ENCODE measurements around the gene CALY.
A peak's percentile ranks its signal among the peaks of the same experiment; 100 is the strongest.

The CALY gene

GRCh38 chr10:133309100-133309719, 27.5 kb downstream of the CALY start:
- ATAC-seq = peak; percentile 73 to 76

- ATAC-seq = peak; percentile 76 to 81
Measured at GRCh38 chr10:133308421-133309099, 28.1 kb downstream of the CALY start, which contains the start of the genes TUBGCP2 and ZNF511. Gene TUBGCP2, minus strand, starts transcription at chr10:133308872. Its CDS starts 5,931 bp downstream, at chr10:133302941. Gene ZNF511, plus strand, starts transcription at chr10:133308914. Its CDS starts 30 bp downstream, at chr10:133308944.

GRCh38 chr10:133307776-133308420, 28.8 kb downstream of the CALY start:
- ATAC-seq = peak; percentile 51 to 54

GRCh38 chr10:133306941-133307379, 29.7 kb downstream of the CALY start:
- no peak for ATAC-seq

- ATAC-seq = no peak
Measured at GRCh38 chr10:133306097-133306476, 30.6 kb downstream of the CALY start.

- no peak for ATAC-seq
Measured at GRCh38 chr10:133303206-133303605, 33.5 kb downstream of the CALY start.

GRCh38 chr10:133302230-133302629, 34.5 kb downstream of the CALY start:
- no peak for ATAC-seq

GRCh38 chr10:133299738-133300137, 37.0 kb downstream of the CALY start:
- no peak for ATAC-seq

- ATAC-seq = no peak
Measured at GRCh38 chr10:133299224-133299623, 37.5 kb downstream of the CALY start.

- ATAC-seq = no peak
Measured at GRCh38 chr10:133298466-133298865, 38.2 kb downstream of the CALY start.

GRCh38 chr10:133297504-133297903, 39.2 kb downstream of the CALY start:
- no peak for ATAC-seq

GRCh38 chr10:133295426-133296320, 41.0 kb downstream of the CALY start:
- ATAC-seq = no peak

- ATAC-seq = no peak
Measured at GRCh38 chr10:133294189-133294588, 42.5 kb downstream of the CALY start.

GRCh38 chr10:133293810-133294119, 42.9 kb downstream of the CALY start:
- no peak for ATAC-seq

- ATAC-seq = peak in 1 of 2 donors; percentile 24
Measured at GRCh38 chr10:133292919-133293809, 43.5 kb downstream of the CALY start.

GRCh38 chr10:133289761-133290160, 46.9 kb downstream of the CALY start:
- ATAC-seq = no peak

GRCh38 chr10:133287832-133288500, 48.7 kb downstream of the CALY start:
- no peak for ATAC-seq

- ATAC-seq = no peak
Measured at GRCh38 chr10:133286366-133286765, 50.3 kb downstream of the CALY start.

- no peak for ATAC-seq
Measured at GRCh38 chr10:133285217-133285616, 51.5 kb downstream of the CALY start.

- no peak for ATAC-seq
Measured at GRCh38 chr10:133283931-133284330, 52.8 kb downstream of the CALY start.

GRCh38 chr10:133282846-133283390, 53.8 kb downstream of the CALY start:
- no peak for ATAC-seq

Measured in activated CD4-positive, CD25-positive, alpha-beta regulatory T cell treated with anti-CD3 and anti-CD28 coated beads, Interleukin-2, amount 50 U/mL, for 24 hours (primary cell).